GM20000 (cell line): Measurements from ENCODE around the gene FLVCR2.

ENCODE experiments used
- DNase-seq: peaks from one replicate; pipeline ENCODE4 v3.0.0; 2012; ENCODE audit warnings: low spot score
- TF ChIP-seq, protein P1 (sequence below): IDR thresholded peaks from 2 replicates; pipeline ENCODE4 v1.5.1; 2012; ENCODE audit warnings: mild to moderate bottlenecking, control low read depth; ENCODE audit errors: extremely low read depth, missing control alignments

FLVCR2 gene

DNA sequence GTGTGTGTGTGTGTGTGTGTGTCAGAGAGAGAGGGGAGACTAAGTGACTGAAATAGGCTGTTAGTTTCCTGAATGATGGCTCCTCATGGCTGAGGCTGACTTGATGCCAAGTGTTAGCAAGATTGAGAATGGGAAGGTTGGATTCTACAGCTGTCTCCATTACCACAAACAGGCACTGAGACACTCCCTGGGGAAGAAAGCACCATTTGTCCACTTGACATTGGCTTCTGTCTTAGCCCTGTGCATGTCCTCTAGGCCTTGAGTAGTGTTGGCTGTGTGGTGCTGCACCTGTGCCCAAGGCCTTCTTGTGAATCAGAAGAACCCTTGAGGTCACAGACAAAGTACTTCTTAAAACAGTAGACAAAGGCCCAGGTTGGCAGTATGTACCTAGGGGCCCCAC is 66.6 kb downstream of the FLVCR2 start:
- TF ChIP-seq, protein P1, sequence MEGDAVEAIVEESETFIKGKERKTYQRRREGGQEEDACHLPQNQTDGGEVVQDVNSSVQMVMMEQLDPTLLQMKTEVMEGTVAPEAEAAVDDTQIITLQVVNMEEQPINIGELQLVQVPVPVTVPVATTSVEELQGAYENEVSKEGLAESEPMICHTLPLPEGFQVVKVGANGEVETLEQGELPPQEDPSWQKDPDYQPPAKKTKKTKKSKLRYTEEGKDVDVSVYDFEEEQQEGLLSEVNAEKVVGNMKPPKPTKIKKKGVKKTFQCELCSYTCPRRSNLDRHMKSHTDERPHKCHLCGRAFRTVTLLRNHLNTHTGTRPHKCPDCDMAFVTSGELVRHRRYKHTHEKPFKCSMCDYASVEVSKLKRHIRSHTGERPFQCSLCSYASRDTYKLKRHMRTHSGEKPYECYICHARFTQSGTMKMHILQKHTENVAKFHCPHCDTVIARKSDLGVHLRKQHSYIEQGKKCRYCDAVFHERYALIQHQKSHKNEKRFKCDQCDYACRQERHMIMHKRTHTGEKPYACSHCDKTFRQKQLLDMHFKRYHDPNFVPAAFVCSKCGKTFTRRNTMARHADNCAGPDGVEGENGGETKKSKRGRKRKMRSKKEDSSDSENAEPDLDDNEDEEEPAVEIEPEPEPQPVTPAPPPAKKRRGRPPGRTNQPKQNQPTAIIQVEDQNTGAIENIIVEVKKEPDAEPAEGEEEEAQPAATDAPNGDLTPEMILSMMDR, result no peak
- no peak for DNase-seq

DNA sequence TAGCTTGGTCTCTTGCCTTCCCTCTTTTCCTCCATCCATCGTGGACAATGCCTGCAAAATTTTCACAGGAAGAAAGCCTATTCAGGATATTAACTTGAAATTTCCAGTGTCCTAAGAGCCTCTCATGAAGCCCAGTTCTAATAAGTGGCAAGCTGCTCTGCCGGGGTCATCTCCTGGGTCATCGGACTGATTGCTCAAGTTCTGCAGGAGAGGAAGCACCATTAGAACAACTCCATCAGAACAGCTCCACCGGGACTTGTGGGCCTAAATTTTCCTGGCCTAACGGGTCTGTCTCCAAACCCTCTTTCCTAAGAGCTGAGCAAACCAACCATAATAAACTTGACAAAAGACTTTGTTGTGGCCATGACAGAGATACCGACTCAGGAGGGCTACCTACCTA is 68.3 kb downstream of the FLVCR2 start:
- TF ChIP-seq, protein P1, result no peak

DNA sequence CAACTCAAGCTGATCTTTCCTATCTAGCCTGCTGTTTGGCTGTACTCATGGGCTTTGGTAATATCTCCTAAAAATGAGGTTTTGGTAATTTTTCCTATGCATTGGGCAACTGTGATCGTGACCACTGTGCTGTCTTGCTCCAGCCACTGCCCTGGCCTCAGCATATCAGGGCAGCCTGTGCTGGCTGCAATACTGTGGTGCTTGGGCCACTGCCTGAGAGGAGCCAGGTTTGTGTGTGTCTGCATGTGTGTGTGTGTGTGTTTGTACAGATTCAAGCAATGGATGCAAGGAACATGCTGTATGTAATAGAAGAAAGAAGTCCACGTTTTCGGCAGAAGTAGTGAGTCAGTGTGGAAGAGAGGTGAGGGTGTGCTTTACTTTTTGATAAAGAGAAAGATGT is 69.2 kb downstream of the FLVCR2 start:
- DNase-seq, result no peak
- TF ChIP-seq, protein P1, result no peak

More for the DNA sequence above, 68.3 kb downstream of the FLVCR2 start:
- no peak for DNase-seq

DNA sequence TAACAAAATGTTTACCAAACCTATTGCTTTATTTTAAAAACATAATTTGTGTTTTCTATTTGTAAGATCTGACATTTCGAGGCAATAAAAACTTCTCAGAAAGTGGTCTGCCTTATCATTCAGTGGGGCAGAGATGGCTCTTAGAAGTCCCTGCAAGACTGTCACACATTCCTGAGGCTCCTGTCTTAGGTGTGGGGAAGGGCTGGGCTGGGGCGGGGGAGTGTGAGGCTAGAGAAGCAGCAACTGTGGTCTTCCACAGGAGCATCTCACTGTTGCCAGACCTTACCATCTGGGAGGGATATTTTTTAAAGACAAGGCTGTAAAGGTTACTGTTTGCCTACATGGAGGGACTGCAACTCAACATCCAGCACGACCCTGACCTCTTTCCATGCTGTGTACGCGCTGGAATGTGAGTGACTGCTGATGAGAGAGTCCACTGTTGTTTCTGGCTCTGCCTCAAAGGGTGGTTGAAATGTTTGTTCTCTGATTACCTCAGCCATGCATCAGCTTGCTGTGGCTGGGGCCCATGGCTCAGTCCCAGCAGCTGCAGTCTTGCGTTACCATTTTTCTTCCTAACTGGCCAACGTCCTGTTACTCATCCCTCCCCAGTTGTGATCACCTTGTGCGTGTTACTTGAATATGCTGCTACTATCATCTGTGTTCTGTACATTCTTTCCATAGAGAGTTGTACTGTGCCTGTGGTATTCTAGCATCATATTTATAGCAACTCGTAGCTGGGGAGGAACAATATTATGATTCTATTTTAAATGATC is 69.8 kb downstream of the FLVCR2 start:
- TF ChIP-seq, protein P1, result no peak
- no peak for DNase-seq

DNA sequence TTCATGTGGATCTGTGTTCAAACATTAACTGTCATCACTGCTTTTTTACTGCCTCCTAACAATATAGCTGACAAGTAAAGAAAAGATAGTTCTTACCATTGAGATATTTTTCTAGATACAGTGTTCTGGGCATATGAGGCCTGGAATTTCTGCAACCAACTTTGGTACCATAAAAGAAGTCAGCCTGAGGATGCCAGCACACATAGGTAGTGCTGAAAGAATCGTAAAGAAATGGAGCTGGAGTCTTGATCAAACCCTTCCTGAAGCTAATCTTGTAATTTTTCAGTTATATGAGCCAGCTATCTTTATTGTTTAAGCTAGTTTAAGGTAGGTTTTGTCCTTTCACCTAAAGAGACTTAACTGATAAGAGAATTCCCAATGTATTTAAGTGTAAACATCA is 70.9 kb downstream of the FLVCR2 start:
- DNase-seq, result no peak
- TF ChIP-seq, protein P1, result no peak

DNA sequence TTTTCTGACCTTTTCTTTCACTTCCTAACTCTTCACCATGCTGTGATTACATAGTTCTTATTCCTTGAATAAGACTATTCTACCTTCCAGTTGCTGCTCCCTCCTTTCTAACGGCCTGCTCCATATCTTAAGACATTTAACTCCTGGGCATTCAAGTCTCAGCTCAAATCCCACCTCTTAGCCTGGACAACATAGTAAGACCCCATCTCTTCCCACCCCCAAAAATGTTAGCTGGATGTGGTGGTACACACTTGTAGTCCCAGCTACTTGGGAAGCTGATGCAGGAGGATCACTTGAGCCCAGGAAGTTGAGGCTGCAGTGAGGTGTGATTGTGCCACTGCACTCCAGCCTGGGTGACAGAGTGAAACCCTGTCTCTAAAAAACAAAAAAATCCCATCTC is 71.4 kb downstream of the FLVCR2 start:
- no peak for DNase-seq
- TF ChIP-seq, protein P1, result no peak

DNA sequence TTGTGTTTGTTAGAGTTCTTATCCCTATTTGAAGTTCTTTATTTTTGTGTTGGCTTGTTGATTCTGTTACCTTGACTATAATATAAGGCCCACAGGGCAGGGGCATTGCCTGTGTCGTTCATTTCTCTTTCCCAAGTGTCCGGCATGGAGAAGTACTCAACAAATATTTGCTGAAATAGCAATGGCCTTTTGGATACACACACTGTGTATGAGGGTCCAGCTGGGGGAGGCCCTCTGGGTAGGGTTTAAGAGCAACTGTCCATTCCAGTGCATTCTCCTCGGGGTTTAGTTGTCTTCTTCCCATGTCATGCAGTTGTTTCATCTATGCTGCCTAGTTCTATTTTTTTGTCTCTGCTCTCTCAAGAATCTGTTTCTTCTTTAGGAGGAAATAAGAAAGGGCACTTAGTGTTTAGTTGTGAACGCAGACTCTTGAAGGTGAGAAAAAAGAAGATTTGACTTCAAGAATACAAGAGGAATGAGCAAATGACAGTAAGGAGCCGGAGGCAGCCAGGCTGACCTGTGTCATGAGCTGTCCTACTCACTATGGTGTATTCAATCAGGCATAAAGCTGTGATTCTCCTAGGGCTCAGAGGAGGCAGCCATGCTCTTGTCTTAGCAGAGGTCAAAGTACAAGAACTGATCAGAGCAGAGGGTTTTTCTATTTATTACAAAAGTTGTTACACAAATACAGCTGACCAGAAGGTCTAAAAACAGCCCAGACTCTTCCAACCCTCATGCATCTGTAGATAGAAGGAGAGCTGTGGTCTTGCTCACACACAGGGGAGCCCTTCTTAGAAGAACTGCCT is 72.0 kb downstream of the FLVCR2 start:
- TF ChIP-seq, protein P1, result no peak
- DNase-seq, result no peak
